Liver (tissue), 9 donors: ENCODE data around the gene ZBTB7B. TPM values are rescaled to one million over a fixed set of nuclear protein-coding genes. Genes with fewer than 3 reads are reported as not detected.

Experiments
- DNase-seq: peaks from one replicate; pipeline ENCODE4 v3.0.0-alpha.2; 2017; ENCODE audit warnings: low spot score
- H3K27ac ChIP-seq, 2 donors: one replicate each; pipeline ENCODE4 v1.7.0; 2013; ENCODE audit warnings: inconsistent platforms in 2 of 2, low read length in 2 of 2, control low read depth in 1 of 2, low read depth in 1 of 2, mild to moderate bottlenecking in 1 of 2
- H3K27me3 ChIP-seq, 4 donors: one replicate each; pipeline versions ENCODE4 v1.6.1 to v1.7.0; 2013; ENCODE audit warnings: low read length in 3 of 4, inconsistent platforms in 1 of 4, mild to moderate bottlenecking in 1 of 4, moderate library complexity in 1 of 4; ENCODE audit not compliant: control insufficient read depth in 4 of 4, insufficient read depth in 4 of 4
- H3K36me3 ChIP-seq, 4 donors: one replicate each; pipeline versions ENCODE4 v1.6.1 to v1.7.0; 2013; ENCODE audit warnings: low read length in 3 of 4, mild to moderate bottlenecking in 3 of 4, low read depth in 1 of 4, moderate library complexity in 1 of 4; ENCODE audit not compliant: control insufficient read depth in 4 of 4, insufficient read depth in 3 of 4
- H3K4me1 ChIP-seq, 4 donors: one replicate each; pipeline versions ENCODE4 v1.6.1 to v1.7.0; 2013; ENCODE audit warnings: low read length in 3 of 4, mild to moderate bottlenecking in 3 of 4, moderate library complexity in 1 of 4; ENCODE audit not compliant: control insufficient read depth in 4 of 4, insufficient read depth in 4 of 4
- H3K4me3 ChIP-seq, 3 donors: one replicate each; pipeline versions ENCODE4 v1.6.1 to v1.7.0; 2013; ENCODE audit warnings: low read length in 3 of 3, control low read depth in 1 of 3, low read depth in 1 of 3, mild to moderate bottlenecking in 1 of 3
- H3K9ac ChIP-seq, 2 donors: one replicate each; pipeline ENCODE4 v1.7.0; 2013; ENCODE audit warnings: low read length in 2 of 2, mild to moderate bottlenecking in 2 of 2, moderate library complexity in 2 of 2, control low read depth in 1 of 2, low read depth in 1 of 2
- H3K9me3 ChIP-seq, 4 donors: one replicate each; pipeline versions ENCODE4 v1.6.1 to v1.7.0; 2013; ENCODE audit warnings: low read length in 3 of 4; ENCODE audit not compliant: control insufficient read depth in 4 of 4
- ATF3 ChIP-seq: IDR thresholded peaks from 2 replicates; pipeline ENCODE4 v1.6.1; 2016; ENCODE audit warnings: antibody characterized with exemption
- CTCF ChIP-seq: fragments of 150-350 bp; IDR thresholded peaks from 2 replicates; pipeline ENCODE4 v1.5.1; 2017; ENCODE audit warnings: improper control_type of control experiment, low read depth, low read length; ENCODE audit not compliant: missing input control
- EGR1 ChIP-seq, 2 donors: IDR thresholded peaks; 2 replicates each; pipeline ENCODE4 v1.6.1; 2016 to 2018; ENCODE audit warnings: antibody characterized with exemption in 2 of 2, low read depth in 2 of 2
- FOXA1 ChIP-seq: IDR thresholded peaks from 2 replicates; pipeline ENCODE4 v1.6.1; 2016; ENCODE audit warnings: antibody characterized with exemption
- FOXA2 ChIP-seq: IDR thresholded peaks from 2 replicates; pipeline ENCODE4 v1.6.1; 2016; ENCODE audit warnings: antibody characterized with exemption
- GABPA ChIP-seq, 2 donors: IDR thresholded peaks in 1 of 2; conservative IDR thresholded peaks in 1 of 2; 2 replicates each; pipeline ENCODE4 v1.6.1; 2016; ENCODE audit warnings: antibody characterized with exemption in 2 of 2, mild to moderate bottlenecking in 1 of 2, moderate library complexity in 1 of 2
- HNF4A ChIP-seq, 2 donors: conservative IDR thresholded peaks; 2 replicates each; pipeline ENCODE4 v1.6.1; 2016; ENCODE audit warnings: antibody characterized with exemption in 2 of 2, mild to moderate bottlenecking in 2 of 2
- HNF4G ChIP-seq: IDR thresholded peaks from 2 replicates; pipeline ENCODE4 v1.6.1; 2016; ENCODE audit warnings: antibody characterized with exemption
- JUND ChIP-seq, 2 donors: IDR thresholded peaks; 2 replicates each; pipeline ENCODE4 v1.6.1; 2016; ENCODE audit warnings: antibody characterized with exemption in 2 of 2
- MAX ChIP-seq: IDR thresholded peaks from 2 replicates; pipeline ENCODE4 v1.6.1; 2016; ENCODE audit warnings: antibody characterized with exemption
- NR2F2 ChIP-seq: IDR thresholded peaks from 2 replicates; pipeline ENCODE4 v1.6.1; 2016; ENCODE audit warnings: antibody characterized with exemption
- RAD21 ChIP-seq, 2 donors: IDR thresholded peaks; 2 replicates each; pipeline ENCODE4 v1.6.1; 2016; ENCODE audit warnings: antibody characterized with exemption in 2 of 2, mild to moderate bottlenecking in 2 of 2
- REST ChIP-seq: IDR thresholded peaks from 2 replicates; pipeline ENCODE4 v1.6.1; 2016; ENCODE audit warnings: antibody characterized with exemption, mild to moderate bottlenecking
- RXRA ChIP-seq, 2 donors: IDR thresholded peaks; 2 replicates each; pipeline ENCODE4 v1.6.1; 2017 to 2018; ENCODE audit warnings: antibody characterized with exemption in 2 of 2, mild to moderate bottlenecking in 1 of 2
- SP1 ChIP-seq: IDR thresholded peaks from 2 replicates; pipeline ENCODE4 v1.6.1; 2018; ENCODE audit warnings: antibody characterized with exemption, mild to moderate bottlenecking
- TAF1 ChIP-seq: conservative IDR thresholded peaks from 2 replicates; pipeline ENCODE4 v1.6.1; 2016; ENCODE audit warnings: antibody characterized with exemption, mild to moderate bottlenecking
- YY1 ChIP-seq: IDR thresholded peaks from 2 replicates; pipeline ENCODE4 v1.6.1; 2016; ENCODE audit warnings: antibody characterized with exemption, mild to moderate bottlenecking
- ZBTB33 ChIP-seq: IDR thresholded peaks from 2 replicates; pipeline ENCODE4 v1.6.1; 2016; ENCODE audit warnings: antibody characterized with exemption
- WGBS: extraction: QIAGEN DNeasy Blood & Tissue Kit; methylation state at CpG from one replicate; pipeline ENCODE4 v1.1.7; 2013; 5-methylcytosine and 5-hydroxymethylcytosine counted together
- polyA plus RNA-seq, 2 donors: library from polyadenylated mRNA; stranded (reverse) in 1 of 2; unstranded in 1 of 2; fragments of 200-250 nt in 1 of 2; fragments of >200 nt in 1 of 2; fragmentation: Nextera tagmentation in 1 of 2; extraction: Ambion mirVana in 1 of 2; gene quantifications; one replicate each; pipeline versions ENCODE4 v1.2.1 to v1.2.3, GENCODE V29; 2013 to 2015
- total RNA-seq, 2 donors: library from RNA; depleted of rRNA; stranded (reverse); fragments of >200 nt; gene quantifications; one replicate each; pipeline ENCODE4 v1.2.3, GENCODE V29; 2014
- donor health status: healthy.
- donor health status: healthy.
- donor health status: healthy.
- donor health status: healthy.
- donor health status: healthy.

Gene ZBTB7B
- total and polyA plus RNA-seq, 4 donors, result 7.0 to 50.2 (median 21.1) TPM

GRCh38 chr1:155035936-155036335 lies 33.3 kb downstream of the ZBTB7B start:
- Histone ChIP-seq H3K27me3 (no peaks in the 10 kb centered on the region), H3K9me3 (no peaks in the 10 kb centered on the region), H3K27ac (no peak overlapping the region), H3K4me3 (no peak overlapping the region), H3K9ac (no peak overlapping the region), H3K4me1 (peaks cover 5 to 18% (median 12%) of the 10 kb centered on the region in 4 donors), H3K36me3 (no peaks in the 10 kb centered on the region)
- TF ChIP-seq EGR1 (IDR thresholded peaks at IDR 0.05; ENCODE audit: low read depth in 2 of 2), result no peak
- TF ChIP-seq MAX, result no peak
- no peak for TF ChIP-seq HNF4A (conservative IDR thresholded peaks at IDR 0.05)
- TF ChIP-seq CTCF, result no peak
- TF ChIP-seq FOXA2, result no peak
- TF ChIP-seq FOXA1, result no peak
- no peak for TF ChIP-seq ATF3
- no peak for TF ChIP-seq GABPA (IDR thresholded peaks at IDR 0.05 in 1 of 2, conservative IDR thresholded peaks at IDR 0.05 in 1 of 2)
- no peak for TF ChIP-seq HNF4G
- TF ChIP-seq RAD21 (IDR thresholded peaks at IDR 0.05), result no peak
- TF ChIP-seq RXRA (IDR thresholded peaks at IDR 0.05), result no peak
- TF ChIP-seq YY1, result no peak
- TF ChIP-seq TAF1, result no peak
- no peak for DNase-seq
- WGBS, result 84% methylated on average over 2 of the region's 2 CpGs

- no peak for DNase-seq
Measured at GRCh38 chr1:155037043-155037442, 34.4 kb downstream of the ZBTB7B start.

GRCh38 chr1:155037851-155038441 lies 35.3 kb downstream of the ZBTB7B start:
- 90% methylated on average over 6 of the region's 6 CpGs for WGBS

More at GRCh38 chr1:155037043-155037442, 34.4 kb downstream of the ZBTB7B start:
- Histone ChIP-seq H3K9me3 (no peaks in the 10 kb centered on the region), H3K27me3 (no peaks in the 10 kb centered on the region), H3K4me3 (no peak overlapping the region), H3K36me3 (no peaks in the 10 kb centered on the region), H3K27ac (no peak overlapping the region), H3K4me1 (peaks cover 5 to 18% (median 12%) of the 10 kb centered on the region in 4 donors), H3K9ac (no peak overlapping the region)
- 73% methylated on average over 3 of the region's 3 CpGs for WGBS
- TF ChIP-seq JUND (IDR thresholded peaks at IDR 0.05), result no peak
- no peak for TF ChIP-seq FOXA1
- no peak for TF ChIP-seq FOXA2
- no peak for TF ChIP-seq RXRA (IDR thresholded peaks at IDR 0.05)
- TF ChIP-seq EGR1 (IDR thresholded peaks at IDR 0.05; ENCODE audit: low read depth in 2 of 2), result no peak
- TF ChIP-seq NR2F2, result no peak
- TF ChIP-seq HNF4G, result no peak
- no peak for TF ChIP-seq TAF1

More at GRCh38 chr1:155037851-155038441, 35.3 kb downstream of the ZBTB7B start:
- TF ChIP-seq HNF4G (no peak), FOXA2 (no peak), TAF1 (no peak), ZBTB33 (no peak), REST (no peak), NR2F2 (no peak), RAD21 (IDR thresholded peaks at IDR 0.05) (no peak), SP1 (no peak)
- H3K36me3 ChIP-seq, result no peaks in the 10 kb centered on the region
- H3K4me3 ChIP-seq, result no peak overlapping the region
- H3K27ac ChIP-seq, result no peak overlapping the region
- H3K27me3 ChIP-seq, result no peaks in the 10 kb centered on the region
- H3K9me3 ChIP-seq, result no peaks in the 10 kb centered on the region
- no peak for DNase-seq
- H3K9ac ChIP-seq, result no peak overlapping the region
- peaks cover 5 to 18% (median 12%) of the 10 kb centered on the region in 4 donors for H3K4me1 ChIP-seq
